ENCODE measurements around the gene DDX51. TPM values are rescaled to one million over a fixed set of nuclear protein-coding genes. Genes with fewer than 3 reads are reported as not detected.

DDX51 gene
- total and polyA plus RNA-seq, 2 of the 13 experiments (the other 11 are each of a cell fraction or from before 2014, with no cell fraction given): 10.1 TPM

GRCh38 chr12:132168311-132169031, 24.4 kb upstream of the DDX51 start:
- intact Hi-C loops (cut with micrococcal nuclease; ENCODE audit: unreplicated experiment) (no loop called here), in situ Hi-C loops (cut with HindIII; ENCODE audit: extremely low pct_ligation_motif_present, low pct_unique_long_range_greater_than_20kb) (no loop called here)
- Histone ChIP-seq H2AFZ (ENCODE audit: low read length) (no peak overlapping the region), H3K27ac (ENCODE audit: extremely low read length, insufficient read depth, low read length) (no peak overlapping the region), H3K36me3 (replicated peaks in 1 of 2; ENCODE audit: control insufficient read depth in 1 of 2, insufficient read depth in 2 of 2, low read length in 2 of 2) (no peaks in the 10 kb centered on the region), H3K4me2 (ENCODE audit: low read depth, low read length) (no peak overlapping the region), H3K9me3 (ENCODE audit: low read length) (no peaks in the 10 kb centered on the region), H3K27me3 (ENCODE audit: control insufficient read depth in 1 of 2, insufficient read depth in 2 of 2, low read length in 2 of 2) (peaks cover 15 to 52% of the 10 kb centered on the region in 2 experiments; a peak in 4 of 5 replicates), H3K9ac (ENCODE audit: insufficient read depth, low read depth, low read length) (no peak overlapping the region), H3K79me2 (ENCODE audit: insufficient read depth, low read length) (no peaks in the 10 kb centered on the region), H4K20me1 (ENCODE audit: insufficient read depth, low read length) (0 out of 2 replicates have a peak, but pooled peaks cover 7% of the 10 kb centered on the region), H3K4me3 (replicated peaks in 1 of 3; ENCODE audit: insufficient read depth in 1 of 3, low read depth in 2 of 3, low read length in 3 of 3) (no peak overlapping the region), H3K4me1 (ENCODE audit: insufficient read depth, low read length) (no peaks in the 10 kb centered on the region)
- CTCF ChIA-PET (ENCODE audit: low intra/inter-chr PET ratio, low total read pairs): no interaction called here
- DNase-seq (ENCODE audit: low spot score): no peak
- FAIRE-seq: no peak
- 47% methylated on average over 8 of the region's 31 CpGs for WGBS (ENCODE audit: low lambda C conversion rate)
- ATAC-seq: no peak
- POLR2A ChIA-PET: no interaction called here
- no TSS peak for BruUV-seq (replicated peaks)
- TF ChIP-seq ZNF615 (CRISPR knock-in tag; IDR thresholded peaks at IDR 0.05; ENCODE audit: borderline replicate concordance) (no peak), PAXIP1 (CRISPR knock-in tag; conservative IDR thresholded peaks at IDR 0.05) (no peak), PRDM15 (CRISPR knock-in tag; IDR thresholded peaks at IDR 0.05) (no peak), BRCA1 (CRISPR knock-in tag; IDR thresholded peaks at IDR 0.05) (no peak), HOXD1 (CRISPR knock-in tag; IDR thresholded peaks at IDR 0.05) (no peak), MTA1 (CRISPR knock-in tag; IDR thresholded peaks at IDR 0.05; ENCODE audit: borderline replicate concordance) (no peak), HDAC1 (CRISPR knock-in tag; IDR thresholded peaks at IDR 0.05) (no peak), KLF16 (CRISPR knock-in tag; IDR thresholded peaks at IDR 0.05) (no peak), TEF (CRISPR knock-in tag; IDR thresholded peaks at IDR 0.05) (no peak), ZNF790 (CRISPR knock-in tag; IDR thresholded peaks at IDR 0.05; ENCODE audit: borderline replicate concordance) (no peak)
- TF ChIP-seq, protein P1, sequence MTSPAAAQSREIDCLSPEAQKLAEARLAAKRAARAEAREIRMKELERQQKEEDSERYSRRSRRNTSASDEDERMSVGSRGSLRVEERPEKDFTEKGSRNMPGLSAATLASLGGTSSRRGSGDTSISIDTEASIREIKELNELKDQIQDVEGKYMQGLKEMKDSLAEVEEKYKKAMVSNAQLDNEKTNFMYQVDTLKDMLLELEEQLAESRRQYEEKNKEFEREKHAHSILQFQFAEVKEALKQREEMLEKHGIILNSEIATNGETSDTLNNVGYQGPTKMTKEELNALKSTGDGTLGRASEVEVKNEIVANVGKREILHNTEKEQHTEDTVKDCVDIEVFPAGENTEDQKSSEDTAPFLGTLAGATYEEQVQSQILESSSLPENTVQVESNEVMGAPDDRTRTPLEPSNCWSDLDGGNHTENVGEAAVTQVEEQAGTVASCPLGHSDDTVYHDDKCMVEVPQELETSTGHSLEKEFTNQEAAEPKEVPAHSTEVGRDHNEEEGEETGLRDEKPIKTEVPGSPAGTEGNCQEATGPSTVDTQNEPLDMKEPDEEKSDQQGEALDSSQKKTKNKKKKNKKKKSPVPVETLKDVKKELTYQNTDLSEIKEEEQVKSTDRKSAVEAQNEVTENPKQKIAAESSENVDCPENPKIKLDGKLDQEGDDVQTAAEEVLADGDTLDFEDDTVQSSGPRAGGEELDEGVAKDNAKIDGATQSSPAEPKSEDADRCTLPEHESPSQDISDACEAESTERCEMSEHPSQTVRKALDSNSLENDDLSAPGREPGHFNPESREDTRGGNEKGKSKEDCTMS (CRISPR knock-in tag; conservative IDR thresholded peaks at IDR 0.05): no peak
- TF ChIP-seq, protein P2, sequence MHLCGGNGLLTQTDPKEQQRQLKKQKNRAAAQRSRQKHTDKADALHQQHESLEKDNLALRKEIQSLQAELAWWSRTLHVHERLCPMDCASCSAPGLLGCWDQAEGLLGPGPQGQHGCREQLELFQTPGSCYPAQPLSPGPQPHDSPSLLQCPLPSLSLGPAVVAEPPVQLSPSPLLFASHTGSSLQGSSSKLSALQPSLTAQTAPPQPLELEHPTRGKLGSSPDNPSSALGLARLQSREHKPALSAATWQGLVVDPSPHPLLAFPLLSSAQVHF (CRISPR knock-in tag; IDR thresholded peaks at IDR 0.05): no peak
